B cell (primary cell): ENCODE measurements around the gene ENOX1. TPM values are rescaled to one million over a fixed set of nuclear protein-coding genes. Genes with fewer than 3 reads are reported as not detected.

ENCODE experiments used
- ATAC-seq: fragments of 200-7000 bp; cut with Tn5 transposase; one replicate; pipeline ENCODE4 v1.10.0; 2021; ENCODE audit warnings: low read depth, mild to moderate bottlenecking, moderate number of reproducible peaks, moderate library complexity
- CTCF ChIA-PET: fragments of 350-600 bp; sonication (Branson Sonifier 250); formaldehyde crosslinking; loops from one replicate; lab custom pipeline; 2021; ENCODE audit warnings: antibody characterized with exemption, inconsistent platforms; lab: Charles Lee
- POLR2A ChIA-PET: fragments of 350-600 bp; sonication (Branson Sonifier 250); formaldehyde crosslinking; loops from one replicate; lab custom pipeline; 2021; ENCODE audit warnings: antibody characterized with exemption; lab: Charles Lee
- DNase-seq: peaks from one replicate; pipeline ENCODE4 v3.0.0; 2013
- H2AFZ ChIP-seq: 2 replicates; pipeline ENCODE4 v1.6.1; 2012; ENCODE audit warnings: mild to moderate bottlenecking, low read depth, low read length; ENCODE audit not compliant: insufficient read depth, poor library complexity, severe bottlenecking
- H3K27ac ChIP-seq, 2 donors: 1 replicate in 1 of 2; 2 replicates in 1 of 2; pipeline ENCODE4 v1.5.1; 2012 to 2013; ENCODE audit warnings: low read length in 2 of 2, mild to moderate bottlenecking in 2 of 2, moderate library complexity in 1 of 2
- H3K27me3 ChIP-seq, 4 experiments: fragments of 200-600 bp in 1 of 4; sonication (generic) in 1 of 4; replicated peaks in 1 of 4; 1 replicate in 2 of 4; 2 replicates in 2 of 4; pipeline versions ENCODE4 v1.6.1 to v1.7.0; 2013 to 2016; ENCODE audit warnings: low read length in 3 of 4, mild to moderate bottlenecking in 2 of 4, mixed read lengths in 1 of 4, moderate library complexity in 1 of 4; ENCODE audit not compliant: insufficient read depth in 4 of 4, control insufficient read depth in 3 of 4; ENCODE audit errors: control extremely low read depth in 1 of 4
- H3K36me3 ChIP-seq, 2 experiments: replicated peaks in 1 of 2; 1 replicate in 1 of 2; 2 replicates in 1 of 2; pipeline versions ENCODE4 v1.6.1 to v1.7.1; 2013; ENCODE audit warnings: low read length in 1 of 2; ENCODE audit not compliant: insufficient read depth in 2 of 2, control insufficient read depth in 1 of 2; ENCODE audit errors: control extremely low read depth in 1 of 2, extremely low read depth in 1 of 2
- H3K4me1 ChIP-seq, 2 donors: fragments of 200-600 bp in 1 of 2; sonication (generic) in 1 of 2; 1 replicate in 1 of 2; 2 replicates in 1 of 2; pipeline versions ENCODE4 v1.5.1 to v1.6.1; 2013 to 2017; ENCODE audit warnings: low read length in 2 of 2; ENCODE audit not compliant: control insufficient read depth in 2 of 2, insufficient read depth in 2 of 2
- H3K4me2 ChIP-seq: replicated peaks from 2 replicates; pipeline ENCODE3; 2012; ENCODE audit warnings: mild to moderate bottlenecking, low read depth, low read length; ENCODE audit not compliant: poor library complexity, severe bottlenecking
- H3K4me3 ChIP-seq, 5 experiments: fragments of 200-600 bp in 1 of 5; sonication (generic) in 1 of 5; 1 replicate in 3 of 5; 2 replicates in 2 of 5; pipeline versions ENCODE4 v1.5.1 to v1.7.0; 2011 to 2016; ENCODE audit warnings: low read length in 4 of 5, mild to moderate bottlenecking in 4 of 5, low read depth in 2 of 5, control low read depth in 1 of 5, moderate library complexity in 1 of 5; ENCODE audit not compliant: insufficient read depth in 1 of 5; ENCODE audit errors: control extremely low read depth in 1 of 5, extremely low read depth in 1 of 5
- H3K79me2 ChIP-seq: fragments of 200-600 bp; sonication (generic); one replicate; pipeline ENCODE4 v1.6.0; 2016; ENCODE audit warnings: low read length; ENCODE audit not compliant: control insufficient read depth, insufficient read depth
- H3K9ac ChIP-seq: fragments of 200-600 bp; sonication (generic); 2 replicates; pipeline ENCODE4 v1.6.1; 2017; ENCODE audit warnings: mild to moderate bottlenecking, low read length, moderate library complexity
- H3K9me3 ChIP-seq, 3 donors: one replicate each; pipeline versions ENCODE4 v1.6.1 to v1.7.1; 2013; ENCODE audit warnings: low read length in 2 of 3; ENCODE audit not compliant: control insufficient read depth in 2 of 3, insufficient read depth in 1 of 3; ENCODE audit errors: control extremely low read depth in 1 of 3
- H4K20me1 ChIP-seq: 2 replicates; pipeline ENCODE4 v1.6.0; 2012; ENCODE audit warnings: mild to moderate bottlenecking, low read length; ENCODE audit not compliant: insufficient read depth, control insufficient read depth, poor library complexity, severe bottlenecking
- H3K27ac Mint-ChIP-seq: one replicate; pipeline ENCODE4 v1.8.0; 2021; ENCODE audit warnings: mixed read lengths
- H3K27me3 Mint-ChIP-seq: one replicate; pipeline ENCODE4 v1.8.0; 2021; ENCODE audit warnings: mixed read lengths
- H3K4me1 Mint-ChIP-seq: one replicate; pipeline ENCODE4 v1.8.0; 2021; ENCODE audit warnings: mixed read lengths
- H3K4me3 Mint-ChIP-seq: one replicate; pipeline ENCODE4 v1.8.0; 2021; ENCODE audit warnings: mixed read lengths
- H3K9me3 Mint-ChIP-seq: one replicate; pipeline ENCODE4 v1.8.0; 2022; ENCODE audit warnings: mixed read lengths; ENCODE audit not compliant: insufficient read depth
- CTCF ChIP-seq: fragments of 200-600 bp; IDR thresholded peaks from one replicate; pipeline ENCODE4 v1.8.0; 2022; ENCODE audit warnings: antibody characterized with exemption, mild to moderate bottlenecking
- EZH2 ChIP-seq: IDR thresholded peaks from 2 replicates; pipeline ENCODE4 v1.6.1; 2012; ENCODE audit warnings: borderline replicate concordance, low read depth, mild to moderate bottlenecking, moderate library complexity, low read length; ENCODE audit not compliant: insufficient read depth, poor library complexity, severe bottlenecking
- WGBS: methylation state at CpG from one replicate; pipeline ENCODE4 v1.1.5; 2013; ENCODE audit warnings: missing lambda C conversion rate; ENCODE audit not compliant: insufficient coverage; 5-methylcytosine and 5-hydroxymethylcytosine counted together
- intact Hi-C: fragments of 100-400 bp; cut with micrococcal nuclease; formaldehyde crosslinking; loops from one replicate; pipeline ENCODE4 v1.10.0; 2022
- polyA plus RNA-seq: library from polyadenylated mRNA; depleted of rRNA; stranded (reverse); fragments of >200 nt; gene quantifications from 2 replicates; pipeline ENCODE4 v1.2.3, GENCODE V29; 2012
- total RNA-seq, 2 donors: library from RNA; stranded (reverse); fragments of 120-200 nt in 1 of 2; gene quantifications; 1 replicate in 1 of 2; 2 replicates in 1 of 2; pipeline versions ENCODE4 v1.2.3 to v1.2.4, GENCODE V29; 2013 to 2022

Gene ENOX1
- total and polyA plus RNA-seq, 2 donors (not counting 1 experiment from before 2014, with no cell fraction given) = not detected

DNA sequence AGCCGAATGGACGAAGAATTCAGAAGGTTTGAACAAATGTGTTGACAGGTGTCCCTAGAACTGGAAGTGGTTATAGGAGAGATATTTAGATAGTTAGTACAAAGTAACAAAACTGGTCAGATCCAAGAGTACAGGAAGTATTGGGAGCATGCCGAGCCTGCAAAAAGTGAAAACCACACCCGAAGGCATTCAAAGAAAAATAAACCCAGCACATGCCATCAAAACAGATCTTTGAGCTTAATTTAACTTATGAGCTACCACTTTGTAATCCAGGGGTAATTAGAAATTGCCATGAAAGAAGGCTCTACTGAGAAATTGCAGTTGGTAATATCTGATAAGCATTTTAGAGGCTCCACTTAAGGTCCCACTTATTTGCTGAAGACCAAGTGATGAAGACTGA lies 549.2 kb downstream of the ENOX1 start:
- WGBS = 94% methylated on average over 2 of the region's 4 CpGs
- Histone ChIP-seq H3K9ac (no peak overlapping the region), H3K36me3 (no peaks in the 10 kb centered on the region), H3K27me3 (no peaks in the 10 kb centered on the region), H4K20me1 (no peaks in the 10 kb centered on the region), H3K4me3 (no peak overlapping the region), H2AFZ (no peak overlapping the region), H3K79me2 (no peaks in the 10 kb centered on the region), H3K4me2 (no peak overlapping the region), H3K27ac (no peak overlapping the region), H3K4me1 (peaks cover 3 to 4% of the 10 kb centered on the region in 2 donors), H3K9me3 (no peaks in the 10 kb centered on the region)
- Mint-ChIP-seq H3K9me3 (no peaks in the 10 kb centered on the region), H3K4me3 (no peak overlapping the region), H3K27ac (no peak overlapping the region), H3K27me3 (peaks cover 4% of the 10 kb centered on the region), H3K4me1 (peaks cover 7% of the 10 kb centered on the region)
- ATAC-seq (no peak), DNase-seq (no peak)
- ChIA-PET POLR2A (no interaction called here), CTCF (no interaction called here)
- TF ChIP-seq EZH2 (no peak), CTCF (no peak)
- intact Hi-C loops = no loop called here

DNA sequence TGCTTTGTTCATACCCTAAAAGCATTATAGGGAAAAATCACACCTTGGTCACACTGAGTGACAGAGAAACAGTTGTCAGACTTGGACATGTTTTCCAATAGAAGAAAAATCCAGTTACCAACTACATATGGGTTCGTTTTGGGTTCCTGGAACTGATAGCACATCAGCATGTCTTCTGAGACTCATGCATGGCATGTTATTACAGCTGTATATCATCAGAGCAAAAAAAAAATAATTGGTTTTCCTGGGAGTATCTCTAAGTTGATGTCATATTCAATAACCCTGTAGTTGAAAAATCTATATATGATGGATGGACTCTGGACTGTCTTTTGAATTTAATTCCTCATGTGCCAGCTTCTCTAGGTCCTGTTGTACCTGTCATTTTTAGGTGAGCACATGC lies 551.7 kb downstream of the ENOX1 start:
- intact Hi-C loops = no loop called here
- Mint-ChIP-seq H3K27ac (no peak overlapping the region), H3K9me3 (no peaks in the 10 kb centered on the region), H3K4me3 (no peak overlapping the region), H3K4me1 (peaks cover under 1% of the 10 kb centered on the region), H3K27me3 (peaks cover 7% of the 10 kb centered on the region)
- H3K9me3 ChIP-seq = no peaks in the 10 kb centered on the region
- H3K4me3 ChIP-seq = no peak overlapping the region
- no CpG with 5 or more reads among the region's 1 CpG for WGBS
- ATAC-seq (no peak), DNase-seq (no peak)
- H3K4me2 ChIP-seq = no peak overlapping the region
- H4K20me1 ChIP-seq = no peaks in the 10 kb centered on the region
- no peak for TF ChIP-seq CTCF
- TF ChIP-seq EZH2 = no peak
- no peaks in the 10 kb centered on the region for H3K4me1 ChIP-seq
- no peaks in the 10 kb centered on the region for H3K79me2 ChIP-seq
- no peak overlapping the region for H3K27ac ChIP-seq
- no peaks in the 10 kb centered on the region for H3K27me3 ChIP-seq
- no peaks in the 10 kb centered on the region for H3K36me3 ChIP-seq
- ChIA-PET POLR2A (no interaction called here), CTCF (no interaction called here)
- no peak overlapping the region for H2AFZ ChIP-seq
- no peak overlapping the region for H3K9ac ChIP-seq
